Testis (tissue), 3 donors: ENCODE data around the gene NXPH3. TPM values are rescaled to one million over a fixed set of nuclear protein-coding genes. Genes with fewer than 3 reads are reported as not detected.

Experiments
- DNase-seq: peaks from one replicate; pipeline ENCODE4 v3.0.0-alpha.2; 2019
- H3K27ac ChIP-seq, 2 donors: fragments of 200-600 bp; sonication (generic); one replicate each; pipeline ENCODE4 v1.5.1; 2019
- H3K27me3 ChIP-seq: fragments of 200-600 bp; sonication (generic); one replicate; pipeline ENCODE4 v1.5.1; 2019
- H3K36me3 ChIP-seq: fragments of 200-600 bp; sonication (generic); one replicate; pipeline ENCODE4 v1.5.1; 2017; ENCODE audit warnings: low read depth; ENCODE audit errors: missing control alignments
- H3K4me1 ChIP-seq: fragments of 200-600 bp; sonication (generic); one replicate; pipeline ENCODE4 v1.5.1; 2019
- H3K4me3 ChIP-seq, 2 donors: fragments of 200-600 bp; sonication (generic); one replicate each; pipeline ENCODE4 v1.5.1; 2017 to 2019
- H3K9me3 ChIP-seq: fragments of 200-600 bp; sonication (generic); one replicate; pipeline ENCODE4 v1.5.1; 2017
- CTCF ChIP-seq, 3 experiments: fragments of 450-650 bp in 2 of 3; fragments of 200-600 bp in 1 of 3; sonication (generic) in 1 of 3; IDR thresholded peaks; one replicate each; pipeline ENCODE4 v1.5.1; 2016 to 2019; ENCODE audit warnings: antibody characterized with exemption in 3 of 3, mild to moderate bottlenecking in 2 of 3, moderate library complexity in 1 of 3
- POLR2A ChIP-seq: fragments of 450-650 bp; IDR thresholded peaks from one replicate; pipeline ENCODE4 v1.6.1; 2017; ENCODE audit warnings: antibody characterized with exemption, mild to moderate bottlenecking, moderate library complexity
- WGBS, 2 donors: methylation state at CpG; one replicate each; pipeline ENCODE4 v1.1.5; 2018; 5-methylcytosine and 5-hydroxymethylcytosine counted together
- intact Hi-C: fragments of 100-400 bp; cut with DNase I; formaldehyde crosslinking; loops from one replicate; pipeline ENCODE4 v1.15.1; 2023; ENCODE audit warnings: low total_unique reads
- polyA plus RNA-seq: library from polyadenylated mRNA; stranded (reverse); fragments of 350-450 nt; fragmentation: Illumina TruSeq; extraction: RNeasy Lipid Tissue Mini Kit (QIAGEN cat#74804); gene quantifications from one replicate; pipeline ENCODE4 v1.2.3, GENCODE V29; 2014; ENCODE audit warnings: low read depth, low replicate concordance; ENCODE audit not compliant: insufficient read depth
- total RNA-seq, 2 donors: library from RNA; depleted of rRNA; stranded (reverse); fragments of >200 nt; gene quantifications; one replicate each; pipeline ENCODE4 v1.2.3, GENCODE V29; 2016

NXPH3 gene
- total and polyA plus RNA-seq, 3 donors from 2014 or later = 4.1 to 5.8 (median 5.6) TPM

GRCh38 chr17:49572806-49573420 lies 2.8 kb upstream of the NXPH3 start:
- DNase-seq = no peak
- TF ChIP-seq POLR2A (no peak), CTCF (IDR thresholded peaks at IDR 0.05) (no peak)
- Histone ChIP-seq H3K9me3 (no peaks in the 10 kb centered on the region), H3K4me3 (no peak overlapping the region), H3K36me3 (no peaks in the 10 kb centered on the region), H3K27me3 (no peaks in the 10 kb centered on the region), H3K4me1 (peaks cover 47% of the 10 kb centered on the region), H3K27ac (peak overlapping the region in 1 of 2 donors; percentile 84)
- WGBS, 2 donors = 89 to 94% methylated on average over 2 to 6 of the region's 6 CpGs
- intact Hi-C loops = loop anchor here (5.0 to 10.0 kb wide), 2 partner anchors 119 to 202 kb away; no protein-coding TSS in a partner anchor

DNA sequence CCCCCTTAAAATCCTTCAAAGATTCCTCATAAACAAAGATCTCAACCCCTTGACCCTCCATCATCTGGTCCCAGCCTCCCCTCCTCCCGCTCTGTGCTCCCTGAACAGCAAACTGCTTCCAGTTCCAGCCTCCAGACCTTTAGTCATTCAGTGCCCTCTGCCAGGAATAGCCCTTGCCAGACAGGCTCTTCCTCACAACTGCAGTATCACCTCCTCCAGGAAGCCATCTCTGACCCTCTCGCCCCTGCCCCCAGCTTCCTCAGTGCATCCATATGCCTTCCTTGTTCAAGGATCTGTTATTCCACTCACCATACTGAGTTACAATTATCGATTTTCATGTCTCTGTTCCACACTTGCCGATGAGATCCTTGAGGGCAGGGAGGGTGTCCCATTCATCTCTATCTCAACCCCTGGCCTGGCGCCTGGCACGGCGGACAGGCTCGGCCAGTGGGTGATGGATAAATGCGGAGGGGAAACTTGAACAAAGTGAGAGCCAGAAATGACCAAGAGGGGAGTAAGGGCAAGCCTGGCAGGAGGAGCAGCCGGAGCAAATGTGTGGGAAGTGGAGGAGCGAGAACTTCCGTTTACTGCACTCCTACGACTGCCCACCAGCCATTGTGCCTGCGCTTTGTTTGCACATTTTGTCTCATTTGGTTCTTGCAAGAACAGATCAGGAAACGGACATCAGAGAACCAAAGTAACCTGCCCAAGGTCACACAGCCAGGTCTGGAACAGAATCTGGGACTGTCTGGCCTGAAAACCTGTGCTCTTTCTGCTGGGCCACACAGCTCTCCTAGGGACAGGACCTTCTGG lies 2.0 kb upstream of the NXPH3 start:
- Histone ChIP-seq H3K4me1 (peaks cover 42% of the 10 kb centered on the region), H3K4me3 (no peak overlapping the region), H3K27ac (peak overlapping the region in 1 of 2 donors; percentile 84), H3K36me3 (no peaks in the 10 kb centered on the region), H3K9me3 (no peaks in the 10 kb centered on the region), H3K27me3 (no peaks in the 10 kb centered on the region)
- TF ChIP-seq POLR2A = no peak
- no peak for TF ChIP-seq CTCF (IDR thresholded peaks at IDR 0.05)
- intact Hi-C loops = loop anchor here (5.0 to 10.0 kb wide), 2 partner anchors 119 to 201 kb away; no protein-coding TSS in a partner anchor
- no peak for DNase-seq
- 45 to 52% methylated on average over 15 of the region's 15 CpGs for WGBS, 2 donors

GRCh38 chr17:49574323-49574781 lies 1.3 kb upstream of the NXPH3 start:
- DNase-seq = no peak
- no peaks in the 10 kb centered on the region for H3K9me3 ChIP-seq
- 26 to 50% methylated on average over 2 to 13 of the region's 13 CpGs for WGBS, 2 donors

GRCh38 chr17:49574945-49575678 lies 559 bp upstream of the NXPH3 start:
- intact Hi-C loops = loop anchor here (5.0 to 10.0 kb wide), 2 partner anchors 117 to 200 kb away; no protein-coding TSS in a partner anchor
- H3K4me3 ChIP-seq = peak overlapping the region; percentile 63 to 76
- no peaks in the 10 kb centered on the region for H3K9me3 ChIP-seq
- H3K27me3 ChIP-seq = no peaks in the 10 kb centered on the region
- DNase-seq = no peak
- H3K36me3 ChIP-seq = no peaks in the 10 kb centered on the region
- H3K4me1 ChIP-seq = peaks cover 42% of the 10 kb centered on the region
- whole genome bisulfite sequencing, 2 donors = 11 to 21% methylated on average over 14 to 29 of the region's 29 CpGs
- peak overlapping the region; percentile 21 to 84 for H3K27ac ChIP-seq
- no peak for TF ChIP-seq POLR2A
- no peak for TF ChIP-seq CTCF (IDR thresholded peaks at IDR 0.05)

More at GRCh38 chr17:49574323-49574781, 1.3 kb upstream of the NXPH3 start:
- Histone ChIP-seq H3K27ac (peak overlapping the region; percentile 21 to 84), H3K4me3 (no peak overlapping the region), H3K36me3 (no peaks in the 10 kb centered on the region), H3K4me1 (peaks cover 42% of the 10 kb centered on the region), H3K27me3 (no peaks in the 10 kb centered on the region)
- intact Hi-C loops = loop anchor here (5.0 to 10.0 kb wide), 2 partner anchors 118 to 200 kb away; no protein-coding TSS in a partner anchor
- no peak for TF ChIP-seq POLR2A
- no peak for TF ChIP-seq CTCF (IDR thresholded peaks at IDR 0.05)
